HEK293 (cell line): ENCODE results near the gene ARHGAP11A.

Experiments
- CTCF ChIA-PET: fragments of 350-600 bp; formaldehyde crosslinking; extraction: SDS; loops from one replicate; lab custom pipeline; 2021; ENCODE audit warnings: antibody characterized with exemption; lab: Yijun Ruan, JAX
- POLR2A ChIA-PET: fragments of 300-600 bp; formaldehyde crosslinking; extraction: SDS; loops from one replicate; lab custom pipeline; 2020; ENCODE audit warnings: antibody characterized with exemption, inconsistent platforms; lab: Yijun Ruan, JAX
- H3K27ac ChIP-seq: fragments of 200-500 bp; sonication (Bioruptor generic); 2 replicates; pipeline ENCODE4 v1.5.1; 2014; ENCODE audit warnings: low read depth, low read length, control low read depth, inconsistent platforms; ENCODE audit errors: extremely low read depth
- H3K36me3 ChIP-seq, 2 experiments: fragments of 200-500 bp in 1 of 2; sonication (Bioruptor generic) in 1 of 2; 1 replicate in 1 of 2; 2 replicates in 1 of 2; pipeline ENCODE4 v1.5.1; 2014 to 2017; ENCODE audit warnings: inconsistent platforms in 2 of 2, low read length in 2 of 2; ENCODE audit not compliant: control insufficient read depth in 2 of 2, insufficient read depth in 1 of 2
- H3K4me1 ChIP-seq: fragments of 200-500 bp; sonication (Bioruptor generic); 2 replicates; pipeline ENCODE4 v1.5.1; 2014; ENCODE audit warnings: mild to moderate bottlenecking, low read length, inconsistent platforms; ENCODE audit not compliant: control insufficient read depth, insufficient read depth
- H3K4me3 ChIP-seq: 2 replicates; pipeline ENCODE4 v1.5.1; 2011; ENCODE audit warnings: low read depth, mild to moderate bottlenecking, control low read depth, low read length, moderate library complexity
- H3K9me3 ChIP-seq: fragments of 200-500 bp; sonication (Bioruptor generic); 2 replicates; pipeline ENCODE4 v1.5.1; 2014; ENCODE audit warnings: low read depth, low read length, inconsistent platforms; ENCODE audit not compliant: control insufficient read depth, insufficient read depth
- CTCF ChIP-seq: fragments of 450-650 bp; formaldehyde crosslinking; IDR thresholded peaks from 2 replicates; pipeline ENCODE4 v1.5.1; 2016; ENCODE audit warnings: missing biosample characterization, missing genetic modification characterization
- GLI2 ChIP-seq: fragments of 450-650 bp; formaldehyde crosslinking; IDR thresholded peaks from 2 replicates; pipeline ENCODE4; 2017; ENCODE audit warnings: missing biosample characterization, missing genetic modification characterization, low read depth, borderline replicate concordance
- GLIS2 ChIP-seq: fragments of 450-650 bp; formaldehyde crosslinking; IDR thresholded peaks from 2 replicates; pipeline ENCODE4 v1.5.1; 2016; ENCODE audit warnings: missing biosample characterization, missing genetic modification characterization
- REST ChIP-seq: fragments of 450-650 bp; formaldehyde crosslinking; IDR thresholded peaks from 2 replicates; pipeline ENCODE4 v1.5.1; 2016; ENCODE audit warnings: missing biosample characterization, missing genetic modification characterization
- SP3 ChIP-seq: fragments of 450-650 bp; formaldehyde crosslinking; IDR thresholded peaks from 2 replicates; pipeline ENCODE4 v1.5.1; 2016; ENCODE audit warnings: missing biosample characterization, missing genetic modification characterization
- YY2 ChIP-seq: fragments of 450-650 bp; formaldehyde crosslinking; IDR thresholded peaks from 2 replicates; pipeline ENCODE4 v1.5.1; 2016; ENCODE audit warnings: missing biosample characterization, missing genetic modification characterization
- ZBTB44 ChIP-seq: fragments of 450-650 bp; IDR thresholded peaks from 2 replicates; pipeline ENCODE4 v1.5.1; 2018; ENCODE audit warnings: missing biosample characterization, mild to moderate bottlenecking, missing genetic modification characterization
- ZNF221 ChIP-seq: fragments of 450-650 bp; formaldehyde crosslinking; IDR thresholded peaks from 2 replicates; pipeline ENCODE4 v1.5.1; 2017; ENCODE audit warnings: missing biosample characterization, missing genetic modification characterization, borderline replicate concordance
- ZNF248 ChIP-seq: fragments of 450-650 bp; formaldehyde crosslinking; IDR thresholded peaks from 2 replicates; pipeline ENCODE4 v1.5.1; 2017; ENCODE audit warnings: missing biosample characterization, missing genetic modification characterization
- ZNF280D ChIP-seq: fragments of 450-650 bp; formaldehyde crosslinking; IDR thresholded peaks from 2 replicates; pipeline ENCODE4 v1.5.1; 2016; ENCODE audit warnings: missing biosample characterization, missing genetic modification characterization
- ZNF350 ChIP-seq: fragments of 450-650 bp; formaldehyde crosslinking; IDR thresholded peaks from 2 replicates; pipeline ENCODE4 v1.5.0; 2017; ENCODE audit warnings: missing biosample characterization, mild to moderate bottlenecking, missing genetic modification characterization
- ZNF449 ChIP-seq: fragments of 450-650 bp; formaldehyde crosslinking; IDR thresholded peaks from 2 replicates; pipeline ENCODE4 v1.5.1; 2017; ENCODE audit warnings: missing biosample characterization, mild to moderate bottlenecking, missing genetic modification characterization, moderate library complexity
- ZNF518A ChIP-seq: fragments of 450-650 bp; formaldehyde crosslinking; conservative IDR thresholded peaks from 2 replicates; pipeline ENCODE4 v1.5.1; 2016; ENCODE audit warnings: low read depth, missing biosample characterization, missing genetic modification characterization
- ZNF555 ChIP-seq: fragments of 450-650 bp; formaldehyde crosslinking; conservative IDR thresholded peaks from 2 replicates; pipeline ENCODE4 v1.5.1; 2017; ENCODE audit warnings: missing biosample characterization, mild to moderate bottlenecking, missing genetic modification characterization, inconsistent platforms
- ZNF639 ChIP-seq: fragments of 450-650 bp; formaldehyde crosslinking; IDR thresholded peaks from 2 replicates; pipeline ENCODE4 v1.5.1; 2016; ENCODE audit warnings: missing biosample characterization, missing genetic modification characterization
- ZNF670 ChIP-seq: fragments of 450-650 bp; formaldehyde crosslinking; IDR thresholded peaks from 2 replicates; pipeline ENCODE4 v1.5.1; 2016; ENCODE audit warnings: missing biosample characterization, missing genetic modification characterization, low read depth
- ZNF692 ChIP-seq: fragments of 450-650 bp; formaldehyde crosslinking; IDR thresholded peaks from 2 replicates; pipeline ENCODE4 v1.5.1; 2016; ENCODE audit warnings: missing biosample characterization, missing genetic modification characterization

ARHGAP11A gene

GRCh38 chr15:32675466-32675865, 60.2 kb downstream of the ARHGAP11A start:
- no peaks in the 10 kb centered on the region for H3K9me3 ChIP-seq
- H3K4me3 ChIP-seq, result no peak overlapping the region
- ChIA-PET POLR2A (no interaction called here), CTCF (interaction anchor here (1.5 kb wide), 1 partner anchor 13 kb away, joined by 5 read pairs; no protein-coding TSS in a partner anchor)
- H3K4me1 ChIP-seq, result peaks cover 2% of the 10 kb centered on the region; the same call in 1 of the 2 replicates
- no peak overlapping the region for H3K27ac ChIP-seq
- H3K36me3 ChIP-seq, result no peaks in the 10 kb centered on the region
- TF ChIP-seq GLIS2 (tag by site-specific recombination) (no peak), ZNF350 (tag by site-specific recombination) (no peak), ZBTB44 (tag by site-specific recombination) (no peak), ZNF221 (tag by site-specific recombination) (no peak), ZNF639 (tag by site-specific recombination) (no peak), CTCF (tag by site-specific recombination) (no peak), ZNF248 (tag by site-specific recombination) (no peak), ZNF555 (tag by site-specific recombination) (no peak), ZNF670 (no peak), ZNF280D (tag by site-specific recombination) (no peak), GLI2 (tag by site-specific recombination) (no peak), ZNF692 (no peak), ZNF518A (tag by site-specific recombination) (no peak), YY2 (no peak), SP3 (no peak), REST (tag by site-specific recombination) (no peak), ZNF449 (tag by site-specific recombination) (no peak)
